OCI-LY1 (cell line): ENCODE data around the gene CDR2.

Source experiments
- H2AFZ ChIP-seq: fragments of 200-600 bp; sonication (generic), shearing (Covaris generic); 2 replicates; pipeline ENCODE4 v1.6.0; 2014; ENCODE audit warnings: antibody characterized with exemption, mild to moderate bottlenecking, low read length
- H3F3A ChIP-seq: fragments of 200-600 bp; sonication (generic), shearing (Covaris generic); 2 replicates; pipeline ENCODE4 v1.6.0; 2014; ENCODE audit warnings: mild to moderate bottlenecking, antibody characterized with exemption, low read length, moderate library complexity; ENCODE audit not compliant: insufficient read depth
- H3K27ac ChIP-seq: fragments of 200-600 bp; sonication (generic); 2 replicates; pipeline ENCODE4 v1.5.1; 2014; ENCODE audit warnings: low read length, mixed run types, mild to moderate bottlenecking, low read depth; ENCODE audit not compliant: poor library complexity, severe bottlenecking
- H3K27me3 ChIP-seq: fragments of 200-600 bp; sonication (generic); 2 replicates; pipeline ENCODE4 v1.6.0; 2014; ENCODE audit warnings: antibody characterized with exemption, mild to moderate bottlenecking, low read length, moderate library complexity; ENCODE audit not compliant: insufficient read depth
- H3K36me3 ChIP-seq: fragments of 200-600 bp; sonication (generic); 2 replicates; pipeline ENCODE4 v1.6.1; 2014; ENCODE audit warnings: mild to moderate bottlenecking, antibody characterized with exemption, low read length, moderate library complexity, mixed read lengths; ENCODE audit not compliant: insufficient read depth
- H3K4me1 ChIP-seq: fragments of 200-600 bp; sonication (generic); 2 replicates; pipeline ENCODE4 v1.5.1; 2014; ENCODE audit warnings: mild to moderate bottlenecking, low read length, moderate library complexity; ENCODE audit not compliant: insufficient read depth, severe bottlenecking
- H3K4me2 ChIP-seq: fragments of 200-600 bp; sonication (generic), shearing (Covaris generic); 2 replicates; pipeline ENCODE4 v1.6.1; 2014; ENCODE audit warnings: low read length
- H3K4me3 ChIP-seq: fragments of 200-600 bp; sonication (generic); 2 replicates; pipeline ENCODE4 v1.5.1; 2014; ENCODE audit warnings: low read length, low read depth, mild to moderate bottlenecking, mixed read lengths; ENCODE audit not compliant: poor library complexity, severe bottlenecking
- H3K79me2 ChIP-seq: fragments of 200-600 bp; shearing (Covaris generic); 2 replicates; pipeline ENCODE4 v1.6.1; 2016; ENCODE audit warnings: mixed run types, low read length, mixed read lengths; ENCODE audit not compliant: insufficient read depth
- H3K9ac ChIP-seq: fragments of 200-600 bp; sonication (generic), shearing (Covaris generic); 2 replicates; pipeline ENCODE4 v1.6.1; 2014; ENCODE audit warnings: mild to moderate bottlenecking, low read length, mixed read lengths
- H3K9me2 ChIP-seq: fragments of 200-600 bp; sonication (generic), shearing (Covaris generic); 2 replicates; pipeline ENCODE4 v1.6.1; 2014; ENCODE audit warnings: low read depth, mild to moderate bottlenecking, low read length, mixed read lengths
- H3K9me3 ChIP-seq: fragments of 200-600 bp; shearing (Covaris generic); 2 replicates; pipeline ENCODE4 v1.6.1; 2014; ENCODE audit warnings: low read length, mixed read lengths
- H4K20me1 ChIP-seq: fragments of 200-600 bp; sonication (generic), shearing (Covaris generic); 2 replicates; pipeline ENCODE4 v1.6.0; 2016; ENCODE audit warnings: mild to moderate bottlenecking, low read length; ENCODE audit not compliant: insufficient read depth
- CTCF ChIP-seq: fragments of 200-600 bp; sonication (generic), shearing (Covaris generic); IDR thresholded peaks from 2 replicates; pipeline ENCODE4 v1.5.1; 2017; ENCODE audit warnings: mild to moderate bottlenecking, antibody characterized with exemption, low read length, moderate library complexity, mixed read lengths
- EZH2 ChIP-seq: fragments of 200-600 bp; sonication (generic), shearing (Covaris generic); IDR thresholded peaks from 2 replicates; pipeline ENCODE4 v1.8.0; 2017; ENCODE audit warnings: borderline replicate concordance, mixed run types, mild to moderate bottlenecking, antibody characterized with exemption, low read length, moderate library complexity, mixed read lengths

The CDR2 gene

GRCh38 chr16:22417019-22417418 lies 42.6 kb upstream of the CDR2 start:
- TF ChIP-seq EZH2 (no peak), CTCF (no peak)
- H3F3A ChIP-seq: no peaks in the 10 kb centered on the region
- H3K27ac ChIP-seq: no peak overlapping the region
- H3K79me2 ChIP-seq: no peaks in the 10 kb centered on the region
- no peak overlapping the region for H3K4me3 ChIP-seq
- H3K9ac ChIP-seq: no peak overlapping the region
- H3K4me2 ChIP-seq: no peak overlapping the region
- H3K9me3 ChIP-seq: no peaks in the 10 kb centered on the region
- no peaks in the 10 kb centered on the region for H3K9me2 ChIP-seq
- H3K36me3 ChIP-seq: peaks cover 11% of the 10 kb centered on the region
- H4K20me1 ChIP-seq: no peaks in the 10 kb centered on the region
- no peaks in the 10 kb centered on the region for H3K27me3 ChIP-seq
- H3K4me1 ChIP-seq: no peaks in the 10 kb centered on the region
- no peak overlapping the region for H2AFZ ChIP-seq

DNA sequence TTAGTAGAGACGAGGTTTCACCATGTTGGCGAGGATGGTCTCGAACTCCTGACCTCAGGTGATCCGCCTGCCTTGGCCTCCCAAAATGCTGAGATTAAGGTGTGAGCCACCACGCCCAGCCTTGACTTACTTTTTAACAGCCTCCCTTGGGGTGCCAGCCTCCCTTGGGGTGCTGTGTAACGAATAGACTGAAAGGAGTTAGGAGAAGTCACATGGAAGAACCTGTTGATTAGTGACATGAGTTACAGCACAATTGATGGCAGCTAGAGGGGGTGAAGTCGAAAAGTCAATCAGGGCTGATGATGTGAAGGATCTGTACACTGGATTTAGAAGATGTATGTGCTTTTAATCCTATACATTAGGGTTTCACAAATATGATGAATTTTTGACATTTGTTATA lies 39.4 kb upstream of the CDR2 start:
- no peak overlapping the region for H2AFZ ChIP-seq
- H3K27ac ChIP-seq: no peak overlapping the region
- no peaks in the 10 kb centered on the region for H3F3A ChIP-seq
- H3K9me3 ChIP-seq: 0 out of 2 replicates have a peak, but pooled peaks cover 2% of the 10 kb centered on the region
- H3K4me3 ChIP-seq: no peak overlapping the region
- H4K20me1 ChIP-seq: no peaks in the 10 kb centered on the region
- H3K4me1 ChIP-seq: no peaks in the 10 kb centered on the region
- H3K9ac ChIP-seq: no peak overlapping the region
- no peak overlapping the region for H3K4me2 ChIP-seq
- no peaks in the 10 kb centered on the region for H3K9me2 ChIP-seq
- peaks cover under 1% of the 10 kb centered on the region; the same call in 1 of the 2 replicates for H3K36me3 ChIP-seq
- no peaks in the 10 kb centered on the region for H3K27me3 ChIP-seq
- no peaks in the 10 kb centered on the region for H3K79me2 ChIP-seq
- TF ChIP-seq EZH2 (no peak), CTCF (no peak)

DNA sequence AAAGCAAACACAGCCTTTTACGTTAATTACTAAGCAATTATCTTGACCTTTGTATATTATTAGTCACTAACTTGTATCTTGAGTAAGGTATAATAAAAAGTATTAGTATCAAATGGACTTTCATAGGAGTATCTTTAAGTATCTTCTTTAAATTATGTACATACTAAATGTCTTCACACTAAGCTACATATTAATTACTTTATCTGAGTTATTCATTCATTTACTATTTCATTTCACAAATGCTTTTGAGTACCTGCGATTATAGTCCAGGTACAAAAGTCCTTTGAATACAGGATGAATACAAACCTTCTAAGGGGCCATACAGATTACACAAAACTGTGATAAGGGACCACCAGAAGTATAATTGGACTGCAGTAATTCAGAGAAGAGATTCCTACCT lies 33.1 kb upstream of the CDR2 start:
- Histone ChIP-seq H4K20me1 (no peaks in the 10 kb centered on the region), H3K79me2 (no peaks in the 10 kb centered on the region), H3F3A (no peaks in the 10 kb centered on the region)

More for the DNA sequence above, 33.1 kb upstream of the CDR2 start:
- H3K4me1 ChIP-seq: peaks cover 10% of the 10 kb centered on the region
- H3K9me2 ChIP-seq: no peaks in the 10 kb centered on the region
- H3K9ac ChIP-seq: no peak overlapping the region
- H3K36me3 ChIP-seq: no peaks in the 10 kb centered on the region
- H3K27me3 ChIP-seq: no peaks in the 10 kb centered on the region
- no peak for TF ChIP-seq EZH2
- no peak for TF ChIP-seq CTCF
- H3K4me2 ChIP-seq: no peak overlapping the region
- H3K27ac ChIP-seq: no peak overlapping the region
- no peak overlapping the region for H2AFZ ChIP-seq
- 0 out of 2 replicates have a peak, but pooled peaks cover 2% of the 10 kb centered on the region for H3K9me3 ChIP-seq
- no peak overlapping the region for H3K4me3 ChIP-seq
